HG03521 (cell line): ENCODE results near the gene IPO4.

Experiments used
- ATAC-seq: cut with Tn5 transposase; IDR thresholded peaks from one replicate; pipeline ENCODE4 v1.9.1; 2021; ENCODE audit warnings: mild to moderate bottlenecking, moderate library complexity; ENCODE audit not compliant: unreplicated experiment

The IPO4 gene

DNA sequence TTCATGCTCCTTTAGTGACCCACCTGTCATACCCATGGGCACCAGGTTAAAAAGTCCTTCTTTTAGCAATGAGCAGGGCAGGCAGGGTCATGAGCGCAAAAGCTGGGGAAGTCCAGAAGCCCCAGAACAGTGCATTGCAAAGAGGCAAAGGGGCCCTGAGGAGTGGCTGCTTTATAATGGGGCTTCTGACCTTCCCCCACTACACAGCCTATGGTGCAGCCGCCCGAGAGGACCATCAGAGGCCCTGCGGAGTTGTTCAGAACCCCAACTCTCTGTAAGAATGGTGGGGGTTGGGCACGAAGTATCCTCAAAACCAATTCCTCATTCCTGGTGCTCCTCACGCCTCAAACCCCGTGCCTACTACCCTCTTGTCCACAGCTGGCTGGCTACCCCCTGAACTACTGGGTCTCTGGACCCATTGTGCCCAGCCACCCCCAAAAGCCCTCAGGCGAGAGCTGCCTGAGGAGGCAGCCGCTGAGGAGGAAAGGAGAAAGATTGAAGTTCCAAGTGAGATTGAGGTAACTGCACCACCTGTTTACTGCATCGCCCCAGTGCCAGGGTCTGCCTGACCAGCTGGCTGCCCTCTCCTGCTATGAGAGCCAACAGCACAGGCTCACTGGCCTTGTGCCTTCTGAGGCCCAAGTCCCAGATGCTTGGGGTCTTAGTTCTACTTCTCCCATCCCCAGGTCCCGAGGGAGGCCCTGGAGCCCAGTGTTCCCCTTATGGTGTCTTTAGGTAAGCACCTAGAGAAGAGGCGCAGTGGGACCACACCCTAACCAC, 10.0 kb downstream of the IPO4 start:
- ATAC-seq, result no peak

DNA sequence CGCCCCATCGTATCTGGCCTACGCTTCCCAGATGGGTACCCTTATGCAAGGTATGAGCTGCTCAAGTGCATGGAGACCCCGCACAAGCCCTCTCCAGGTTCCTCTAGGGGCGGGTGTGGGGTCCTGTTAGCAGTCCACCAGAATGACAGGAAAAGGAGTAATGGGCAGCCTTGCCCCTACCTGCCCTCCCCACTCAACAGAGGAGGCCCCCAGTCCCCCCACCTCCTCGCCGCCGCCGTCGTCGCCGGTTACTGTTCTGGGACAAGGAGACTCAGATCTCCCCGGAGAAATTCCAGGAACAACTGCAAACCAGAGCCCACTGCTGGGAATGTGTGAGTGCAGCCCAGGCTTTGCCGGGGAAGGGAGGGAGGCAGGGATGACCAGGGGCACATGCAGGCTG, 10.7 kb downstream of the IPO4 start:
- ATAC-seq, result no peak

DNA sequence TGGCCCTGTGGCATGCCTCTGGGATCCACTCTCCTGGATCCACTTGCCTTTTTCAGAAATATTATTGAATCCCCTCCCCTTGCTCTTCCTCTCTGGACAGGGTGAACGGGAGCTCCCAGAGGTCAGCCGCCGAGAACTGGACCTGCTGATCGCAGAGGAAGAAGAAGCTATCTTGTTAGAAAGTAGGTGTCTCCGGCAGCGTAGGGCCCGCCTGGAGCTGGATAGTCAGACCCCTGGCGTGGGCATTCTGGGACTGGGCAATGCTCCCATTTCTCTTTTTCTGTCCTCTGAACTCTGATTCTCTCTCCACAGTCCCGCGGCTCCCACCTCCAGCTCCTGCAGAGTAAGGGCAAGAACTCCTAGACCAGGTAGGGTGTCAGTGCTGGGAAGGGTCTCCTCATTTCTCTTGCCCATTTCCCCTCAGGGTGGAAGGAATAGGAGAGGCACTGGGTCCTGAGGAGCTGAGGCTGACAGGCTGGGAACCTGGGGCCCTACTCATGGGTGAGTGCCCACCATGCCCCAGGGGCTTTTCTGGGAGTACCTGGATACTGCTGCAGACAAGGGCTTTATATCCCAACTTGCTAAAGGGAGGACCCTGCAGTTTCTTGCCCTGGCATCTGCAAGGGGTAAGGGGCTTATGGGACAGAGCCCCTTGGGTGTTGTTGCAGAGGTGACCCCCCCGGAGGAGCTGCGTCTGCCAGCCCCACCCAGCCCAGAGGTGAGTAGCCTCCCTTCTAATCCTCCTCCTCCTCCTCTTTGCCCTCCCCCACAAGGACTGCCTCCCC, 11.4 kb downstream of the IPO4 start:
- no peak for ATAC-seq

DNA sequence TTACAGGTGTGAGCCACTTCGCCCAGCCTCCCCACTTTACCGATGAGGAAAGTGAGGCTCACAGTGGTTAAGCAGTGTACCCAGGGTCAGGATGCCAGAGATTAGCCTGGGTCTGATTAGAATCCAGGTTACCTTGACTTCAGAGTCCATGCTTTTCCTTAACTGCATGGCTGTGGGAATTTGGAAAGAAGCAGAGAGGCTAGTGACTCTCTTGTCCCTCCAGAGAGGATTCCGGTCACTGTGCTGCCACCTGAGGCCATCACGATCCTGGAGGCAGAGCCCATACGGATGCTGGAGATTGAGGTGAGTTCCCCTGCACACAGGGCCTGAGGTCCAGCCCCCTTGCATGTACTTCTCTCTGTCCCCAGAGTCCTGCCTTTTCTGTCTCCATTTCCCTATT, 12.0 kb downstream of the IPO4 start:
- no peak for ATAC-seq

DNA sequence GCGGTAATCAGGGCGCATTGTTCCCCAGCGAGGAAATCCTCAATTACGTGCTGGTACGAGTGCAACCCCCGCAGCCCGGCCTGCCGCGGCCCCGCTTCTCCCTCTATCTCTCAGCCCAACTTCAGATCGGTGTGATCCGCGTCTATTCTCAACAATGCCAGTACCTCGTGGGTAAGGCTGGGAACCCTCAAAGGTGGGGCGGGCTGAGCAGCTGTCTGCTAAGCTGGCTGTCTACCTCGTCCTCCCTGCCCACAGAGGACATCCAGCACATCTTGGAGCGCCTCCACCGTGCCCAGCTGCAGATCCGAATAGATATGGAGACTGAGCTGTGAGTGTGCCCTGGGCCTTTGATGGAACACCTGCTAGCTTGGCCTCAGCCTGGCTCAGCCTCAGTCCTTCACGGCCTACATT, 15.7 kb downstream of the IPO4 start:
- no peak for ATAC-seq

DNA sequence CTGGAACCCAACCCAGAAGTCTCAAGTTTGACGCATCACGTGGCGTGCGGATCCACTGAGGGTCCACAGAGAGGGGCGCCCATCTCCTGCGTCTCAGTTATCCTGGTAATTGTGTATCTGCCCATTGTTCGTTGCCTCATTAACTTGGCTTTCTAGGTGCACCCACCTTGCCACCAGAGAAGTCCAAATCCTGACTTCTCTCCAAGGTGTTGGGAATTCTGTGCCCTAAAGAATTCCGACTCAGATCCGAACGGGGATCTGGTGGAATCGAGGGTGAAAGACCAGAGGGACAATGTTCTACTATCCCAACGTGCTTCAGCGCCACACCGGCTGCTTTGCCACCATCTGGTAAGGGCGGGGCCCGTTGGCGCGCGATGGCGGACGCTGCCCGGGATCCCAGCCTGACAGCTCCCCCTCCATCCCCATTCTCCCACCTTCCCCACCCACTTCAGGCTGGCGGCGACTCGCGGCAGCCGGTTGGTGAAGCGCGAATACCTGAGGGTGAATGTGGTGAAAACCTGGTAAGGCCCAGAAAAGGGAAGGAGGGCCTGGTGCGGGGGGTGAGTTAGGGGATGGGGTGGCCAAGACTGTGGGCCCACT, 16.3 kb downstream of the IPO4 start:
- no peak for ATAC-seq

DNA sequence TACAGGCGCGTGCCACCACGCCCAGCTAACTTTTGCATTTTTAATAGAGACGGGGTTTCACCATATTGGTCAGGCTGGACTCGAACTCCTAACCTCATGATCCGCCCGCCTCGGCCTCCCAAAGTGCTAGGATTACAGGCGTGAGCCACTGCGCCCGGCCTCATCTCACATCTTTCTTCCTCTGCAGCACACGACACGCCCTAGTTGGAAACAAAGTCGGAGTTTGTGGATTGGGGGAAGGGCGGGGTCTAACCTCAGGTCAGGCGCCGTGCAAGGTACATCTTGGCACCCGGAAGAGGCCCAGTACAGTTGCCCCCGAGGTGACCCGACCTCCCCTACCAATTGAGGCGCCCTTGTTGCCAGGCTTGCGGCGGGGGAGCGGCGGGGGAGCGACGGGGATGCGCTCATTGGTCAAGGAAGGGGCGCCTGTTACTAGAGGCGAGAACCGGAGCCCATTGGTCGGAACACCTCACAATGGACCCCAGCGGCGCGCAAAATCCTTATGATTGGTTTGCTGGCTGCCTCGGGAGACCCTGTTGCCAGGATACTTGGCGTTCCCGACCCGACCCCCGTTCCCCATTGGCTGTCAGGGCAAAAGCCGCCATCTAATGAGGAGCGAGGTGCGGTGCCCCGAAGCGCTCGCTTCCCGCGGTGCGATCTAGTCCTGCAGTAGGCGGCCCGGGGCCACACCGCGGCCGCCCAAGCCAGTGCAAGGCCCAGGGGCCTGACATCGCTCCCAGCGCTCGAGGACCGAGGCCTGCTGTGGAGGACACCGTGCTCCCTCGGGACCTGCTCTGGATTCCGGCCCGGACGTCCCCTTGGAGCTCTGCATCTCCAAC, 17.0 kb downstream of the IPO4 start, which contains the start of gene REC8:
Gene REC8 (plus strand): TSS at position 659 of the 839 bp plus-strand sequence. CDS start 473 bp downstream, outside the sequence.
- ATAC-seq, result peak; percentile 66

DNA sequence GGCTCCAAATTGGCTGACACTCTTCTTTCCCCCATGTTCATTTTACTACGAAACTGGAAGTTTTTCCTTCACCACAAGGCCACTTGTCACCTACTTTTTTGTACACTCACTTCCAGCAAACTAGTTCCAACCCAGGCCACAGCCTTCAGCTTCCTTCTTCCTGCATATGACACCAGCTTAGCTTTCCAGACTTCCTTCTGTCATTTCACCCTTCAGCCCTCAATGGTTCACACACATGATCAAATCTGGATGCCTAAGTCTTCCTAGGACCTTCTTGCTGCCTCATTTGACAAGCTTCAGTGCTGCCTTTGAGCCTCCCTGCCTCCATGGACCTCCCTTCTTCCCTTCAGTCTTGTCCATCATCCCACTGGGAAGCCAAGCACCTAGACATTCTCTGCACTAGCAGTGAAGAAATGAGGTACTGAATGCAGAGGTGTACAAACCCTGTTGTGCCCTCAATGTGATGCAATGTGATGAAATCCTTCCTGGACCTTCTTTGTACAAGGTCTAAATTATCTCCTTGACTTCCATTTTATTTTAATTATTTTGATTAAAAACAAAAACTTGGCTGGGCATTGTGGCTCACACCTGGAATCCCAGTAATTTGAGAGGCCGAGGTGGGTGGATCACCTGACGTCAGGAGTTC, 21.0 kb downstream of the IPO4 start:
- ATAC-seq, result no peak

DNA sequence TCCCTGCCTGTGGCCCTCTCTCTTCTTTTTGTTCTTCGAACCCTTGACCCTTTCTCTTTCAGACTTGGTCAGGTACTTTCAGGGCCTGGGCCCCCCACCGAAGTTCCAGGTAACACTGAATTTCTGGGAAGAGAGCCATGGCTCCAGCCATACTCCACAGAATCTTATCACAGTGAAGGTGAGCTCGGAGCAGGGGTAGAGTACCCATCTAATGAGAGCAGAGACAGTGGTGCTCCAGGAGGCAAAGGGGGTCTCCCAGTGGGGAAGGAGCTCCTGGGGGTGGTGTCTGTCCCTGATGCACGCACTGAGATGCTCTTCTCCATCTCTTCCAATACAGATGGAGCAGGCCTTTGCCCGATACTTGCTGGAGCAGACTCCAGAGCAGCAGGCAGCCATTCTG, 22.8 kb downstream of the IPO4 start:
- no peak for ATAC-seq

DNA sequence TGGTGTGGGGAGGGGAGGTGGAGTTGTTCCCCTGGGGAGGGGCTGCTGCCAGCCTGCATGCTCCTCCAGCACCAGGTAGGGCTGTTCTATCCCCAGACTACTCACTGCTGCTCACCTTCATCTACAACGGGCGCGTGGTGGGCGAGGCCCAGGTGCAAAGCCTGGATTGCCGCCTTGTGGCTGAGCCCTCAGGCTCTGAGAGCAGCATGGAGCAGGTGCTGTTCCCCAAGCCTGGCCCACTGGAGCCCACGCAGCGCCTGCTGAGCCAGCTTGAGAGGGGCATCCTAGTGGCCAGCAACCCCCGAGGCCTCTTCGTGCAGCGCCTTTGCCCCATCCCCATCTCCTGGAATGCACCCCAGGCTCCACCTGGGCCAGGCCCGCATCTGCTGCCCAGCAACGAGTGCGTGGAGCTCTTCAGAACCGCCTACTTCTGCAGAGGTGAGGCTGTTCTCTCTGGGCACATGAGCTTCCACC, 24.1 kb downstream of the IPO4 start:
- ATAC-seq, result no peak

DNA sequence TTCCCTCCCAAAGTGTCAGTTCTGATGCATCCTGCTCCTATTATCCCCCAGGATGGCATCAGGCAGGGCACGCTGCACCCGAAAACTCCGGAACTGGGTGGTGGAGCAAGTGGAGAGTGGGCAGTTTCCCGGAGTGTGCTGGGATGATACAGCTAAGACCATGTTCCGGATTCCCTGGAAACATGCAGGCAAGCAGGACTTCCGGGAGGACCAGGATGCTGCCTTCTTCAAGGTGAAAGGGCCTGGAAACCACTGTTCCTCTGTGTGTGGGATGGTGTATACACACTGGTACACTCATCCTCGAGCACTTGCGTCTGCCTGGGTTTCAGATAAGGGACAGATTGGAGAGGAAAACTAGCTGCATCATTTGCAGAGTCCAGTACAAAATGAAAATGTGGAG, 26.5 kb downstream of the IPO4 start:
- ATAC-seq, result no peak

DNA sequence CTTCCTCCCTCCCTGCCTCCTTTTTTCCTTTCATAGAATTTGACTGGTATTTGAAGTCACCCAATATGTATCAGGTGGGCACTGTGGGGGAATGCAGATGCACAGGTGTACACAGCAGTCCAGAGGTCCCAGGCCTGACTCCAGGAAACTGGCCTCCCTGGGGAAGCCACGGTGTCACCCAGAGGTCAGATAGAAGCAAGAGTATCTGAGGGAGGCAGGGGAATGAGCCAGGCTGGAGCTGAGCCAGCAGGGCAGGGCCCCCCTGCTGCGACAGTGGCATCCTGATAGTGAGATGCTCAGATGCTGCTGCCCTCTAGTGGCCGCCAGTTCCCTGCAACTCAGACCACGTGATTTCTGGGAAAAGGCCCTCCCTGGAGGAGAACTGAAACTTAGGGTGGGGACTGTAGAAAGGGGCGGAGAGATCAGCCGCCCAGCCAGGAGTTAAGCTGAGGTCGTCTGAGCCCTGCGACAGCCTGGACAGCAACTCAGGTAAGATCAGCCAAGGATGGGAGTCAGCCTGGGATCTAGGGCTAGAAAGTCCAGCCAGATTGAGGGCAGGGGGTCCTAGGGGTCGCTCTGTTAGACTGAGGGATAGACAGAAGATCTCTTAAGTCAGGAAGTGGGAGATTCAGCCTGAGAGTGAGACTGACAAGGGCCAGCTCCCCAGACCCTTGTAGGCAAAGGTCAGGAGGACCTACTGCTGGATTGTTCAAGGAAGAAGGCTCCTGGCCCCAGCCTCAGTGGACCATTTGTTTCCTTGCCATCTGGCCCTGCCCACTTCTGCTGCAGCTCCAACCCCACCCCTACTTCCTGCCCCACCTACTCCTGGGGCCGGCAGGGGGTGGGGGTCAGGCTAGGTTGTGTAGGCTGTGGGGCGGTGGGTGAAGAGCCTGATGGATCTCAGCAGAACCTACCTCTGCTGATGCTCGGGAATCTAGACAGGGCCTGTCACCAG, 27.5 kb downstream of the IPO4 start, which contains the start of gene IRF9:
Gene IRF9 (plus strand): TSS at position 416 of the 955 bp plus-strand sequence. CDS start 880 bp downstream, outside the sequence.
- peak; percentile 77 for ATAC-seq

DNA sequence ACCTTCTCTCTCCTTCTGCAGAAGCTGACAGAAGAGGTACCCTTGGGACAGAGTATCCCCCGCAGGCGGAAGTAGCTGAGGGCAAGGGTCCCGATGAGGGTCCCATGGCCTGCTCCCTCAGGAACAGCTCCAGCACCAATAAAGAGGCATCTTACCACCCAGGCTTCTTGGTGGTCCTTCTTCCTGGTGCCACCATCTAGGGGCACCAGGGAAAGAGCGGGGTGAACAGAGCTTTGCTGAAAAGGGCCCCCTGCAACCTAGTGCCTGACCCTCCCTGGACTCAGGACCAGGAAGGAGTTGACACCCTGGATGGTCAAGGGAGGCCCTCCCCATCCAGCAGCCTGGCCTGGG, 28.1 kb downstream of the IPO4 start:
- ATAC-seq, result no peak

DNA sequence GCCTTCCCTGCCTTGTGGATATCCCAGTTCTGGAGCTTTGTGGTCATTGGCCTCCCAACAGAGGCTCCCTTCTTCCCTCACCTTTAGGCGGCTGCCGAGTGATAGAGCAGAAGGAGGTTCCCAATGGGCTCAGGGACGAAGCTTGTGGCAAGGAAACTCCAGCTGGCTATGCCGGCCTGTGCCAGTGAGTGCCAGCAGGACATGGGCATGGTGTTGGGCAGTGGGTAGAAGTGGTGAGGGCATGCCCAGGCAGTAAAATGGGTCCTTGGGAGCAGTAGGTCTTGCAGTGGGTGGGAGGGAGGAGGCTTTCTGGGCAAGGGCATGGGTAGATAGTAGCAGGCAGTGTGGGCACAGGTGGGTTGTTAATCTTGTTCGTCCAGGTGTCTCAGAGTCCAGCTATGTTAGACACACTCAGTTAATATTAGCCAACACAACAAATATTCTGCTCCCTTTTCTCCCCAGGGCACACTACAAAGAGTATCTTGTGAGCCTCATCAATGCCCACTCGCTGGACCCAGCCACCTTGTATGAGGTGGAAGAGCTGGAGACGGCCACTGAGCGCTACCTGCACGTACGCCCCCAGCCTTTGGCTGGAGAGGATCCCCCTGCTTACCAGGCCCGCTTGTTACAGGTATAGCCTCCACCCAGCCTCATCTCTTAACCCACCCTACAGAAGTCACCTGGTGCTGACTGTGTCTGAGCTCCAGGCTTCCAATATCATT, 28.7 kb downstream of the IPO4 start:
- no peak for ATAC-seq

DNA sequence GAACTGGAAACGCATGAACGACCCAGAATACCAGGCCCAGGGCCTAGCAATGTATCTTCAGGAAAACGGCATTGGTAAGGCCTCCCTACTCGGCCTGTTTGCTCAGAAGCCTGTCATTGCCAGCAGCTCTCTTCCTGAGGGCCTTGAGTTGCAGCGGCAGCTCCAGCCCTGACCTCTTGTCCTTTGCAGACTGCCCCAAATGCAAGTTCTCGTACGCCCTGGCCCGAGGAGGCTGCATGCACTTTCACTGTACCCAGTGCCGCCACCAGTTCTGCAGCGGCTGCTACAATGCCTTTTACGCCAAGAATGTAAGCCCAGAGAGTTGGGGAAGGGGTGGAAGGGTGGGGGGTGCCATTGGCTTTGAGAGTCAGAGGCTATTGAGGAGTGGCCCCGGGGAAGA, 31.3 kb downstream of the IPO4 start:
- ATAC-seq, result no peak

DNA sequence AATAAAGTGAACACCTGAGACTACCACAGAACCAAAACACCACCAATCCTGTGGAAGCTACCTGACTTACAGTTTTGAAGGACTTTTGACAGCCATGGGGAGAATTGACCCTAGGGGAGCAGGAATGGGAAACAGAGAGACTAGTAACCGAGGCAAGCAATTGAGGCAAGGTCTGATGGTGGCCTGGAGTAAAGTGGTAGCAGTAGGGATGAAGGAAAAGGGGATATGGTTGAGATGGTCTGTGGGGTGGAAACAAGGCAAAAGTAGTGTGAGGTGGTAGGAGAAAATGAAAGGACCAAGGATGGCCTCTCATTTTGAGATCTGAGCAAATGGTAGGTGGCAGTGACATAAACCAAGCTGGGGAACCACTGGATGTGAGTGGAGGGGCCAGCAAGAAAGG, 31.8 kb downstream of the IPO4 start:
- ATAC-seq, result no peak

DNA sequence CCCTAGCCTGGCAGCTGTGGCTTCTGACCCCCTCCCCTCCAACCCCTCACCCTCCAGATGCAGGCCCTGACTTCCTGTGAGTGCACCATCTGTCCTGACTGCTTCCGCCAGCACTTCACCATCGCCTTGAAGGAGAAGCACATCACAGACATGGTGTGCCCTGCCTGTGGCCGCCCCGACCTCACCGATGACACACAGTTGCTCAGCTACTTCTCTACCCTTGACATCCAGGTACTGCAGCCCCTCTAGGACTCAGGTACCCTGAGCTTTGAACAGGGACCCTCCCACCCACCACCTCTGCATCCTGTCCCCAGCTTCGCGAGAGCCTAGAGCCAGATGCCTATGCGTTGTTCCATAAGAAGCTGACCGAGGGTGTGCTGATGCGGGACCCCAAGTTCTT, 33.5 kb downstream of the IPO4 start:
- no peak for ATAC-seq

DNA sequence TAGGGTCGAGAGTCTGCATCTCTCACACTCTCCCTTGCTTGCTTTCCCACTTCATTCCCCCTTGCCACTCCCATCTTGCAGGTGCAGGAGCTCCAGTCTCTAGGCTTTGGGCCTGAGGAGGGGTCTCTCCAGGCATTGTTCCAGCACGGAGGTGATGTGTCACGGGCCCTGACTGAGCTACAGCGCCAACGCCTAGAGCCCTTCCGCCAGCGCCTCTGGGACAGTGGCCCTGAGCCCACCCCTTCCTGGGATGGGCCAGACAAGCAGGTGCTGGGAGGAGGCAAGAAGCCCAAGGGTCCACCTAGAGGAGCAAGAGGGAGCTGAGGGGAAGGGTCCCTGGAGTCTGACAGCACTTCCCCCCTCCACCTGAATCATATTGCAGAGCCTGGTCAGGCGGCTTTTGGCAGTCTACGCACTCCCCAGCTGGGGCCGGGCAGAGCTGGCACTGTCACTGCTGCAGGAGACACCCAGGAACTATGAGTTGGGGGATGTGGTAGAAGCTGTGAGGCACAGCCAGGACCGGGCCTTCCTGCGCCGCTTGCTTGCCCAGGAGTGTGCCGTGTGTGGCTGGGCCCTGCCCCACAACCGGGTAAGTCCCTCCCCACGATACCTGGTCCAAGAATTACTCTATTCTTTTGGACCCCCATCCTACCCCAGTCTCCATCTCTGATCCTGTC, 37.1 kb downstream of the IPO4 start:
- no peak for ATAC-seq
